ENCODE results near the gene CHPF2.

Gene CHPF2

GRCh38 chr7:151272877-151273276 is 40.6 kb downstream of the CHPF2 start:
- DNase-seq: no peak

- no peak for DNase-seq
Measured at GRCh38 chr7:151273651-151274390, 41.5 kb downstream of the CHPF2 start.

- no peak for DNase-seq
Measured at GRCh38 chr7:151274396-151274795, 42.1 kb downstream of the CHPF2 start.

GRCh38 chr7:151274936-151275812 is 42.9 kb downstream of the CHPF2 start:
- no peak for DNase-seq

GRCh38 chr7:151275813-151276577 is 43.7 kb downstream of the CHPF2 start:
- DNase-seq: no peak

GRCh38 chr7:151276666-151277590 is 44.6 kb downstream of the CHPF2 start:
- DNase-seq: peak; percentile 18

- DNase-seq: no peak
Measured at GRCh38 chr7:151277631-151278030, 45.3 kb downstream of the CHPF2 start.

GRCh38 chr7:151278949-151279348 is 46.7 kb downstream of the CHPF2 start:
- DNase-seq: no peak

- DNase-seq: no peak
Measured at GRCh38 chr7:151279868-151280267, 47.6 kb downstream of the CHPF2 start.

- DNase-seq: no peak
Measured at GRCh38 chr7:151280388-151281019, 48.2 kb downstream of the CHPF2 start.

- DNase-seq: no peak
Measured at GRCh38 chr7:151281686-151282085, 49.4 kb downstream of the CHPF2 start.

GRCh38 chr7:151282111-151282510 is 49.8 kb downstream of the CHPF2 start:
- DNase-seq: no peak

GRCh38 chr7:151283302-151283701 is 51.0 kb downstream of the CHPF2 start:
- no peak for DNase-seq

GRCh38 chr7:151286148-151286547 is 53.9 kb downstream of the CHPF2 start:
- DNase-seq: no peak

Measured in GOT3 (cell line).